T-cell (primary cell): ENCODE measurements around the gene CFLAR. TPM values are rescaled to one million over a fixed set of nuclear protein-coding genes. Genes with fewer than 3 reads are reported as not detected.

Experiments
- ATAC-seq, 4 experiments: fragments of 200-7000 bp in 3 of 4; fragments of 150-1000 bp in 1 of 4; cut with Tn5 transposase; replicated peaks in 1 of 4; 1 replicate in 3 of 4; 2 replicates in 1 of 4; pipeline ENCODE4 v1.10.0; 2021; ENCODE audit warnings: moderate library complexity in 3 of 4, mild to moderate bottlenecking in 2 of 4, moderate number of reproducible peaks in 1 of 4
- CTCF ChIA-PET, 2 donors: fragments of 300-600 bp; sonication (Branson Sonifier 250); formaldehyde crosslinking; loops; one replicate each; lab custom pipeline; 2022; ENCODE audit warnings: antibody characterized with exemption in 2 of 2; lab: Charles Lee
- POLR2A ChIA-PET, 2 donors: fragments of 300-600 bp; sonication (Branson Sonifier 250); formaldehyde crosslinking; loops; one replicate each; lab custom pipeline; 2022; ENCODE audit warnings: antibody characterized with exemption in 2 of 2; lab: Charles Lee
- DNase-seq, 35 experiments: peaks; one replicate each; pipeline versions ENCODE4 v3.0.0 to v3.0.0-alpha.2; 2013 to 2023
- H3K27ac ChIP-seq: one replicate; pipeline ENCODE4 v1.5.1; 2013; ENCODE audit warnings: low read length
- H3K27me3 ChIP-seq, 2 experiments: replicated peaks in 1 of 2; 1 replicate in 1 of 2; 2 replicates in 1 of 2; pipeline versions ENCODE4 v1.6.1 to v1.7.0; 2013; ENCODE audit warnings: low read length in 1 of 2, mixed read lengths in 1 of 2; ENCODE audit not compliant: control insufficient read depth in 2 of 2, insufficient read depth in 2 of 2; ENCODE audit errors: extremely low read depth in 1 of 2
- H3K36me3 ChIP-seq, 2 donors: 1 replicate in 1 of 2; 2 replicates in 1 of 2; pipeline versions ENCODE4 v1.6.1 to v1.7.0; 2013; ENCODE audit warnings: low read length in 1 of 2; ENCODE audit not compliant: control insufficient read depth in 2 of 2, insufficient read depth in 1 of 2; ENCODE audit errors: extremely low read depth in 1 of 2
- H3K4me1 ChIP-seq, 2 experiments: 1 replicate in 1 of 2; 2 replicates in 1 of 2; pipeline versions ENCODE4 v1.6.1 to v1.7.0; 2013; ENCODE audit warnings: low read length in 2 of 2, mixed read lengths in 1 of 2; ENCODE audit not compliant: insufficient read depth in 2 of 2, control insufficient read depth in 1 of 2; ENCODE audit errors: extremely low read depth in 1 of 2
- H3K4me3 ChIP-seq, 2 donors: 1 replicate in 1 of 2; 2 replicates in 1 of 2; pipeline versions ENCODE4 v1.5.1 to v1.7.0; 2013; ENCODE audit warnings: mild to moderate bottlenecking in 2 of 2, low read length in 1 of 2, moderate library complexity in 1 of 2; ENCODE audit not compliant: control insufficient read depth in 1 of 2; ENCODE audit errors: extremely low read depth in 1 of 2
- H3K9me3 ChIP-seq: 2 replicates; pipeline ENCODE4 v1.7.0; 2013
- H3K27ac Mint-ChIP-seq, 2 donors: one replicate each; pipeline ENCODE4 v1.8.0; 2020 to 2021; ENCODE audit warnings: mild to moderate bottlenecking in 2 of 2, mixed read lengths in 2 of 2
- H3K27me3 Mint-ChIP-seq, 2 donors: one replicate each; pipeline ENCODE4 v1.8.0; 2021 to 2022; ENCODE audit warnings: mixed read lengths in 2 of 2
- H3K36me3 Mint-ChIP-seq: one replicate; pipeline ENCODE4 v1.8.0; 2021; ENCODE audit warnings: mixed read lengths
- H3K4me1 Mint-ChIP-seq, 3 donors: one replicate each; pipeline ENCODE4 v1.8.0; 2020 to 2022; ENCODE audit warnings: mixed read lengths in 3 of 3, mild to moderate bottlenecking in 1 of 3
- H3K4me3 Mint-ChIP-seq, 3 donors: one replicate each; pipeline ENCODE4 v1.8.0; 2020 to 2022; ENCODE audit warnings: mild to moderate bottlenecking in 3 of 3, mixed read lengths in 3 of 3, moderate library complexity in 3 of 3
- H3K9me3 Mint-ChIP-seq, 3 donors: one replicate each; pipeline ENCODE4 v1.8.0; 2020 to 2022; ENCODE audit warnings: mixed read lengths in 3 of 3
- WGBS: methylation state at CpG from one replicate; pipeline ENCODE4 v1.1.5; 2013; ENCODE audit warnings: missing lambda C conversion rate; ENCODE audit not compliant: insufficient coverage; 5-methylcytosine and 5-hydroxymethylcytosine counted together
- total RNA-seq, 35 experiments: library from RNA in 6 of 35; stranded (reverse) in 6 of 35; fragments of 120-200 nt in 1 of 35; gene quantifications; one replicate each; pipeline versions ENCODE4 v1.2.1 to v1.2.4 and lab custom pipeline; 2013 to 2026

Gene CFLAR
- total RNA-seq: 100 to 1,000 TPM; 188 to 217 (median 208) TPM
- total RNA-seq (2013): 259 TPM
- 234 to 885 (median 386) reads per million in 29 experiments for total RNA-seq (lab: John Stamatoyannopoulos, UW)

DNA sequence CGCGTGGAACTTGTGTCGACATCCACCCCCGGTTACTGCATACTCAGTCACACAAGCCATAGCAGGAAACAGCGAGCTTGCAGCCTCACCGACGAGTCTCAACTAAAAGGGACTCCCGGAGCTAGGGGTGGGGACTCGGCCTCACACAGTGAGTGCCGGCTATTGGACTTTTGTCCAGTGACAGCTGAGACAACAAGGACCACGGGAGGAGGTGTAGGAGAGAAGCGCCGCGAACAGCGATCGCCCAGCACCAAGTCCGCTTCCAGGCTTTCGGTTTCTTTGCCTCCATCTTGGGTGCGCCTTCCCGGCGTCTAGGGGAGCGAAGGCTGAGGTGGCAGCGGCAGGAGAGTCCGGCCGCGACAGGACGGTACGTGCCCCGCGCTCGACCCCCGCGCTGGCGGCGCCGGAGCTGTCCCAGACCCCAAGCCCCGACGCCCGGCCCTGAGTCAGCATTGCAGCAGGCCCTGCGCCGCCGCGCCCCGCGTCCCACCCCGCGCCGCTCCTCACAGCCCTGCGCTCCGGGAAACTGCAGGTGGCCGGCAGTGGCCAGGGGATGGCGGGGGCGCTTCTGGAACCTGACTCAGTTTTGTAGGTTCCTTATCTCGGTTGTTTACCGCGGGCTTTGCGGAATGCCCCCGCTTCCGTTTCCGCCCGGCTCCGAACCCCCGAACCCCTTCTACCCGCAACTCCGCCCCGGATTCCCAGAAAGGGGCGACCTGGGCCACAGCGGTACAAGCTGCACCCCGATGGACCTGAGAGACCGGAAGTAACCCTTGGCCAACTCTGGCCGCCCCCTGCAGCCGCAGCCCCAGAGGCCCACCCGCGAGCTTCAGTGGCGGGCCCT is at the start of gene CFLAR:
Gene CFLAR, plus strand, starts transcription at position 50 of the 844 bp plus-strand sequence. CDS start 13,702 bp downstream, outside the sequence.
- H3K27me3 ChIP-seq: no peaks in the 10 kb centered on the region
- peak within 1 kb of the TSS; percentile 97 for H3K27ac ChIP-seq
- no peaks in the 10 kb centered on the region for H3K9me3 Mint-ChIP-seq
- H3K4me3 Mint-ChIP-seq: peak within 1 kb of the TSS; percentile 97 to 98 (median 98)
- peaks cover 19 to 36% of the 10 kb centered on the region in 2 experiments for H3K4me1 ChIP-seq
- H3K27ac Mint-ChIP-seq: peak within 1 kb of the TSS; percentile 99
- H3K36me3 Mint-ChIP-seq: peaks cover 3% of the 10 kb centered on the region
- no peaks in the 10 kb centered on the region for H3K9me3 ChIP-seq
- H3K36me3 ChIP-seq: no peaks in the 10 kb centered on the region
- H3K4me1 Mint-ChIP-seq: peaks cover 40 to 62% (median 43%) of the 10 kb centered on the region in 3 donors
- peak within 1 kb of the TSS; percentile 92 to 99 for H3K4me3 ChIP-seq
- DNase-seq (peak; percentile 60 to 87 (median 73)), ATAC-seq (peak; percentile 53 to 61 (median 60))
- H3K27me3 Mint-ChIP-seq: no peaks in the 10 kb centered on the region
- POLR2A ChIA-PET: interaction anchor here (0.5 to 2.6 kb wide), 12 partner anchors 8 to 252 kb away, joined by 3 to 20 read pairs (median 4); partner anchors contain the start of gene CLK1 (in 1 of the 2)
- CTCF ChIA-PET: interaction anchor here (0.5 to 6.0 kb wide), 17 partner anchors 10 to 227 kb away, joined by 3 to 58 read pairs (median 4); partner anchors contain the start of gene NIF3L1 (in 1 of the 2)
- under 1% methylated on average over 75 of the region's 75 CpGs for WGBS

DNA sequence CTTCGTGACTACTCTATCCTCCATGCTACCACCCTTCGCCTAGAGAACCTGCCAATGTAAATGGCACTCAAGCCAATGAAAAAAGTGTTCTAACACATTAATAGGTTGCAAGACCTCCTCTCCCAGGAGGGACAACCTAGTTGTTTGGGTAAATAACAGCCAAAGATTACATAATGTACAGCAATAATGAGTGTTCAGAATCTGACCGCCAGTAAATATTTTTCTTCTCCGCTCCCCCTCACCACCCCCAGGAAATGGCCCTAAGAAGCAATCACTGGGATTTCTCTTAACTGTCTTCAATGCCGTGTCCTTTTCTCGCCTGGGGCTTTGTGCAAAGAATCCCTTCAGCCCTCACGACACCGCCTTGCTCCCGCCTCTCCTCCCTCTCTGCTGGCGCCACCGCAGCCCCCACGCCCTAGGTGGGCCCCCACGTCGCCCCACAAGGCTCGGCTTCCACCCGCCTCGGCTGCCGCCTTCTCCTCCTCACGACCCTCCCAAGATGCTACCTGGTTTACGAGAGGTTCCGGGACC is 45.0 kb upstream of the CFLAR start:
- 3% methylated on average over 18 of the region's 21 CpGs for WGBS
- Histone ChIP-seq H3K27ac (peak overlapping the region; percentile 65), H3K27me3 (no peaks in the 10 kb centered on the region), H3K9me3 (no peaks in the 10 kb centered on the region), H3K4me3 (peak overlapping the region; percentile 71 to 96), H3K36me3 (peaks cover 0 to 4% of the 10 kb centered on the region in 2 donors), H3K4me1 (peaks cover 12 to 28% of the 10 kb centered on the region in 2 experiments)
- ChIA-PET CTCF (interaction anchor here (0.7 to 3.8 kb wide), 14 partner anchors 17 to 643 kb away, joined by 3 to 66 read pairs (median 6); partner anchors contain the start of genes ORC2 (in 2 of the 2) and CFLAR (in 1 of the 2)), POLR2A (interaction anchor here (0.6 to 0.9 kb wide), 4 partner anchors 14 to 1224 kb away, joined by 3 to 6 read pairs (median 4); no protein-coding TSS in a partner anchor)
- peak overlapping the region; percentile 91 to 96 for H3K27ac Mint-ChIP-seq
- peak; percentile 31 to 49 (median 37) for ATAC-seq
- peaks cover 60 to 64% (median 60%) of the 10 kb centered on the region in 3 donors for H3K4me1 Mint-ChIP-seq
- DNase-seq: peak in 1 of 35 experiments; percentile 6
- peaks cover 3% of the 10 kb centered on the region for H3K36me3 Mint-ChIP-seq
- no peaks in the 10 kb centered on the region for H3K27me3 Mint-ChIP-seq
- H3K9me3 Mint-ChIP-seq: no peaks in the 10 kb centered on the region
- peak overlapping the region; percentile 92 to 95 (median 94) for H3K4me3 Mint-ChIP-seq

DNA sequence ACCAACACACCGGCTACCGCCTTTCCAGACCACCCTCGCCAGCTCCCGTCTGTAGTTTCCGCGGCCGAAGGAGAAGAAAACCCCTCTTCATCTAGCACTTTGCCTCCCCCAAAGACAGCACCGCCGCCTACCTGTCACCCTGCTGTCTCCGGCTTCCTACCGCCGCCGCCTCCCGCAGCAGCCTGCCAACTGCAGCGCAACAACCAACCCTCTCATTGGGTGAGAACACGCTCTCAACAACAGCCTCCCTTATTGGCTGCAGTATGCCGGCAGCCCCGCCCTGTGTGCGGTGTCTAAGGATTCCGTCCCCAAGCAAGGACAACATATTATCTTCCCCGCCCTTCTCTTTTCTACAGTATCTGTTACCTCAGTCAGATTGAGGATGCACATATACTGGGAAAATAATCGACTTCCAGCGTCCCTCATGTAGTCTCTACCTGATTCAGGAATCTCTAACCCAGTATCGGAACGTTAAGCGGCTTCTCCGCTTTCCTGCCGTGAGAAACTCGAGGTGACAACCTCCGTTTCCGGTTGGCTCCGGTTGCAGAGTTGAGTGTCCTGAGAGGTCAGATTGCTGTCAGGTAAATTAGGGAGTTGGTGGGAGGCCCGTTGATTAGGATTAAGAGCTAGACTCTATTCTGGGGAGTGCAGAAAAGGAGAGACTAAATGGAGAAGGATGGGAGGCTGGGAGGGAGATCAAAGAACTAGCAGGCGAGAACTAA is 44.3 kb upstream of the CFLAR start, which contains the start of the genes HYCC2 and NDUFB3:
Gene HYCC2, minus strand, starts transcription at position 193 of the 722 bp plus-strand sequence. CDS start 47,662 bp downstream, outside the sequence.
Gene NDUFB3, plus strand, starts transcription at position 523 of the 722 bp plus-strand sequence. CDS start 6,882 bp downstream, outside the sequence.
- Mint-ChIP-seq H3K36me3 (peaks cover 2% of the 10 kb centered on the region), H3K27me3 (no peaks in the 10 kb centered on the region), H3K4me1 (peaks cover 55 to 60% (median 58%) of the 10 kb centered on the region in 3 donors), H3K9me3 (no peaks in the 10 kb centered on the region), H3K4me3 (peak within 1 kb of the TSS; percentile 92 to 95 (median 94)), H3K27ac (peak within 1 kb of the TSS; percentile 91 to 96)
- CTCF ChIA-PET: interaction anchor here (0.6 to 3.8 kb wide), 12 partner anchors 43 to 170 kb away, joined by 3 to 66 read pairs (median 6); partner anchors contain the start of genes ORC2 (in 2 of the 2) and CFLAR (in 1 of the 2)
- DNase-seq (peak; percentile 80 to 98 (median 92)), ATAC-seq (peak; percentile 96 to 98 (median 96))
- H3K4me3 ChIP-seq: peak within 1 kb of the TSS; percentile 71 to 96
- H3K4me1 ChIP-seq: peaks cover 10 to 28% of the 10 kb centered on the region in 2 experiments
- H3K27ac ChIP-seq: peak within 1 kb of the TSS; percentile 65
- H3K36me3 ChIP-seq: peaks cover 0 to 4% of the 10 kb centered on the region in 2 donors
- H3K9me3 ChIP-seq: no peaks in the 10 kb centered on the region
- no peaks in the 10 kb centered on the region for H3K27me3 ChIP-seq
- POLR2A ChIA-PET: interaction anchor here in 1 of 2 donors (0.7 kb wide), 1 partner anchor 1223 kb away, joined by 3 read pairs; no protein-coding TSS in a partner anchor
- WGBS: 0% methylated on average over 31 of the region's 34 CpGs

DNA sequence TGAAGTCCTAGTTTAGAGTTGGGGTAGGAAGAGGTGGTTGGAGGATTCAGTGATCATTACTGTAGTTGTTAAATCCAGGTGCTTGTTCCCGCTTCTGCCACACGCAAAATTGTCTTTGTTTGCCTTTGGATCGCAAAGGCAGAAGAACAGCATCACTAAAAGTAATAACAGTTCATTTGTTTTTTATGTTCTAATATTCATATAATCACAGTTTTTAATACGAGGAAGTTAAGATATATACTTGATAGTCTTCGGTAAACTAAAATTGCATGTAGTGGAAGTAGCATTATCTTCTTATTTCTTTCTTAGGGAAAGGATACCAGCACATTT is 43.8 kb upstream of the CFLAR start:
- DNase-seq (no peak), ATAC-seq (peak in 1 of 4 experiments; percentile 1)
- H3K36me3 ChIP-seq: peaks cover 0 to 4% of the 10 kb centered on the region in 2 donors
- no peaks in the 10 kb centered on the region for H3K9me3 Mint-ChIP-seq
- peaks cover 10 to 28% of the 10 kb centered on the region in 2 experiments for H3K4me1 ChIP-seq
- H3K4me3 Mint-ChIP-seq: peak overlapping the region; percentile 92 to 95 (median 94)
- peak overlapping the region; percentile 71 to 96 for H3K4me3 ChIP-seq
- no CpG with 5 or more reads among the region's 5 CpGs for WGBS
- no peaks in the 10 kb centered on the region for H3K9me3 ChIP-seq
- H3K27ac ChIP-seq: peak overlapping the region; percentile 65
- peaks cover 50 to 55% (median 53%) of the 10 kb centered on the region in 3 donors for H3K4me1 Mint-ChIP-seq
- no peaks in the 10 kb centered on the region for H3K36me3 Mint-ChIP-seq
- ChIA-PET CTCF (interaction anchor here (0.6 to 2.3 kb wide), 7 partner anchors 43 to 171 kb away, joined by 3 to 11 read pairs (median 4); partner anchors contain the start of gene ORC2 (in 1 of the 2)), POLR2A (no interaction called here)
- H3K27ac Mint-ChIP-seq: peak overlapping the region; percentile 91 to 96
- H3K27me3 ChIP-seq: no peaks in the 10 kb centered on the region
- H3K27me3 Mint-ChIP-seq: no peaks in the 10 kb centered on the region

DNA sequence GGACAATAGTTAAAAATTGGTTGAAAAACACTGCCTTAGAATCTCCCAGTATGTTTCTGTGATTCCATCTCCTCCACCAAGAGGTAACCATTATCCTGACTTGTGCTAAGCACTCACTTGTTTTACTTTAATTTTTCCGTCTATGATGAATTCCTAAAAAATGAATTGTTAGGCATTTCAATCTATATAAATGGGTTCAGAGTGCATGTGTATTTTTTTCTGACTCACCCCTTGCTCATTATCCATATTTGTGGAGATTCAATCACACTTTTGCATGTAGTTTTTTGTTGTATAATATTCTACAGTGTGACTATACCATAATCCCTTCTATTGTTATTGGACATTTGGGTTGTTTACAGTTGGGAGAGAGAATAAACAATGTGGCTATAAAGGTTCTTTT is 42.9 kb upstream of the CFLAR start:
- Histone ChIP-seq H3K9me3 (no peaks in the 10 kb centered on the region), H3K4me3 (no peak overlapping the region), H3K27ac (no peak overlapping the region), H3K27me3 (no peaks in the 10 kb centered on the region), H3K4me1 (peaks cover 10 to 28% of the 10 kb centered on the region in 2 experiments), H3K36me3 (peaks cover 0 to 3% of the 10 kb centered on the region in 2 donors)
- Mint-ChIP-seq H3K9me3 (no peaks in the 10 kb centered on the region), H3K27me3 (no peaks in the 10 kb centered on the region), H3K36me3 (no peaks in the 10 kb centered on the region), H3K4me3 (peak overlapping the region; percentile 34 to 95 (median 69)), H3K27ac (no peak overlapping the region), H3K4me1 (peaks cover 48 to 50% (median 50%) of the 10 kb centered on the region in 3 donors)
- no CpG with 5 or more reads among the region's 1 CpG for WGBS
- no peak for ATAC-seq
- POLR2A ChIA-PET: no interaction called here
- DNase-seq: no peak
- CTCF ChIA-PET: interaction anchor here (0.6 to 1.2 kb wide), 3 partner anchors 63 to 160 kb away, joined by 3 to 5 read pairs (median 3); no protein-coding TSS in a partner anchor
